ENCODE data around the gene FUOM.
"Not testable (repeated sequence)": the region's sequence is repeated elsewhere in the genome, so short reads cannot be mapped to it uniquely, and the experiment has no call there.

FUOM gene

DNA sequence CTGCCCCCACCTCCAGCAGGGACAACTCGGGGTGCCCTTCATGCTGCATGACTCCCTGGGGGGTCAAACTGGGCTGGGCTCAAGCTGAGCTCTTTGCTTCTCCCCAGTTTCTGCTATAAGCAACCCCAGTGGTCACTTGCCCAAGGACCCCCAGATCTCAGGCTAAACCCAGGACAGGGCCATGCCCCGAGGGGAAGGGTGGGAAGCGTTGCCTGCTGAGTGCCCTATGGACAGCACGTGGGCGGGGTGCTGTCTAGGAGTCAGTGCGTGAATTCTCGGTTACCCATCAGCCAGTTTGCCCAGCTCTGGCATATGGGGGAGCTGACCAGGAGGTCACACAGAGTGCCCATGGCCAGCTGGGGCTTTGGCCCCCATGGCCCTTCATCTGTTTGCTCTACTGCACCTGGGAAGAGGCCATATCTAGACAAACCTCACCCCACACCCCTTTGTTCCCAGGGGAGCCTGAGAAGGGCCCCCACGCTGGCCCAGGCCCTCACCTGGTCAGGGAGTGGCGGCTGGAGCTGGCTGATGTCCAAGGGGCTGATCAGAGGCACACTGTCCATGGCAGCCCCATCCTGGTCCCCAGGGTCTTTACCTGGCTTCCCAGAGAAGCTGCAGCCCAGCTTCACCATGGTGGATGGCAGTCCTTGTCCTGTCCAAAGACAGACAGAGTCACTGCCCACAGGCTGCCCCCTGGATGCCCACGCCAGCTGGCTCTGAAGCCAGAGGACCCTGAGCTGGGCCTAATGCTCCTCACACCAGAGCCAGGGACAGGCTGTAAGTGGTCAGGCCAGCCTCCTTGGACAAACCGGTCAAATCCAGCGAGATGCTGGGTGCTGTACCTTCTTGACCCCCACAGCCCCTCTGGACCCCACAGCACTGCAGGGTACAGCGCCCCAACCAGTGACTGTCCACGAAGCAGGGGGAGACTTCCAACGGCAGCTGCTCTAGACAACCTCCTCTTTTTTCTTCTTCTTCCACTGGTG lies 29.2 kb downstream of the FUOM start:
- no peak for DNase-seq (ENCODE audit: low spot score)

GRCh38 chr10:133327651-133328357 lies 30.0 kb downstream of the FUOM start:
- DNase-seq (ENCODE audit: low spot score), result peak; percentile 53

- DNase-seq (ENCODE audit: low spot score), result peak; percentile 34
These were observed 30.8 kb downstream of the FUOM start for GRCh38 chr10:133326745-133327650.

DNA sequence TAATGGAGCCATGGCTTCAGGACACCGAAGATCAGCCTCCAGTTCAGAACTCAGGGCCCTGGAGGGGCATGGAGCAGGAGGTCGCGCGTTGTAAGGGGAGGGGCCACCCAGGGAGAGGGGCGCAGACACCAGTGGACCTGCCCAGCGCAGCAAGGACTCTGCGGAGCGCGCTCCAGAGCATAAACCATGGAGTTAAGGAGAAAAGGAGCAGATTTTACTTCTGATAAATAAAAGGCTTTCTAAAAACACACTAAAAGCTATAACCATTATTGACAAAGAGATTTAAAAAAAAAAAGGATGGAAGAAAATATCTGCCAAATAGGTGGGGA lies 31.6 kb downstream of the FUOM start:
- no peak for DNase-seq (ENCODE audit: low spot score)

- no peak for DNase-seq (ENCODE audit: low spot score)
These were observed 32.2 kb downstream of the FUOM start for GRCh38 chr10:133325440-133326222.

- DNase-seq (ENCODE audit: low spot score), result no peak
These were observed 33.0 kb downstream of the FUOM start for GRCh38 chr10:133324857-133325260.

DNA sequence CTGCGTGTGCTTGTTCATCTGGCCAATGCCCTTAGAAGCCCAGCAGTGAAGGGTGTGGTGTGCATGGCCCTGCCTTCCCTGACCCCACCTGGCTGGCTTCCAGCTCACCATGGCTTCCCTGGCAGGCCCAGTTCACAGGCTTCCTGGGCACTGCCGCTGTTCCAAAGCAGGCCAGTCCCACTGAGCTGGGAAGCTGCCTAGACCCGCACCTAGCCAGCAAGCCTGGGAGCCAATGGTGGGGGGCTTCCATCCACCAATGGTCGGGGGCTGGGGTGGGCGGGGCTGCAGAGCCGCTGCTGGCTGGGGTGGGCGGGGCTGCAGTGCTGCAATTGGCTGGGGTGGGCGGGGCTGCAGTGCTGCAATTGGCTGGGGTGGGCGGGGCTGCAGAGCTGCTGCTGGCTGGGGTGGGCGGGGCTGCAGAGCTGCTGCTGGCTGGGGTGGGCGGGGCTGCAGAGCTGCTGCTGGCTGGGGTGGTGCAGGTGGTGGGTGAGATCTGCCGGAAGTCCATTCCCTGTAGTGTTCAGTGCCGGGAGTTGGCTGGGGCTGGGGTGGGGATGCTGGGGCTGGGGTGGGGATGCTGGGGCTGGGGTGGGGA lies 33.5 kb downstream of the FUOM start:
- DNase-seq (ENCODE audit: low spot score), result peak; percentile 64

DNA sequence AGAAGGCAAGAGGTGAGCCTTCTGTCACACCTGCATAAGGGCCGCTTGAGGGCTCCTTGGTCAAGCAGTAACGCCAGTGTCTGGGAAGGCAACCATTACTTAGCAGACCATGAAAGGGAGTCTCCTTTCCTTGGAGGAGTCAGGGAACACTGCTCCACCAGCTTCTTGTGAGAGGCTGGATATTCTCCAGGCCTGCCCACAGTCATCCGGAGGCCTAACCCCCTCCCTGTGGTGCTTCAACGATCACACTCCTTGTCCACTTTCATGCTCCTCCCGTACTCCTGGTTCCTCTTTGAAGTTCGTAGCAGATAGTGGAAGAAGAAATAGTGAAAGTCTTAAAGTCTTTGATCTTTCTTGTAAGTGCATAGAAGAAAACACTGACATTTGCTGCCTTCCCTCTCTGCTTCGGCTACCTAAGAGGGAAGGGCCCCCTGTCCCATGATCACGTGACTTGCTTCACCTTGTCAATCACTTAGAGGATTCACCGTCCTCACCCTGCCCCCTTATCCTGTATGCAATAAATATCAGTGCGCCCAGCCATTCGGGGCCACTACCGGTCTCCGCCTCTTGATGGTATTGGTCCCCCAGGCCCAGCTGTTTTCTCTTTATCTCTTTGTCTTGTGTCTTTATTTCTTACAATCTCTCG lies 35.6 kb downstream of the FUOM start:
- not testable (repeated sequence) for DNase-seq (ENCODE audit: low spot score)

- not testable (repeated sequence) for DNase-seq (ENCODE audit: low spot score)
These were observed 36.9 kb downstream of the FUOM start for GRCh38 chr10:133320852-133321422.

GRCh38 chr10:133318494-133319127 lies 39.2 kb downstream of the FUOM start:
- DNase-seq (ENCODE audit: low spot score), result peak; percentile 69

DNA sequence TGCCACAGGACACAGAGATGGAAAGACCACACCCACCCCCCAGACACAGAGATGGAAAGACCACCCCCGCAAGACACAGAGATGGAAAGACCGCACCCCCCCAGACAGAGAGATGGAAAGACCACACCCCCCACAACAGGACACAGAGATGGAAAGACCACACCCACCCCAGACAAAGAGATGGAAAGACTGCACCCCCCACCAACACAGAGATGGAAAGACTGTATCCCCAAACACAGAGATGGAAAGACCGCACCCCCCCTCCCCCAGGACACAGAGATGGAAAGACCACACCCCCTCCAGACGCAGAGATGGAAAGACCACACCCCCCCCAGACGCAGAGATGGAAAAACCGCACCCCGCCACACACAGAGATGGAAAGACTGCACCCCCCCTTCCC lies 41.1 kb downstream of the FUOM start:
- no peak for DNase-seq (ENCODE audit: low spot score)

DNA sequence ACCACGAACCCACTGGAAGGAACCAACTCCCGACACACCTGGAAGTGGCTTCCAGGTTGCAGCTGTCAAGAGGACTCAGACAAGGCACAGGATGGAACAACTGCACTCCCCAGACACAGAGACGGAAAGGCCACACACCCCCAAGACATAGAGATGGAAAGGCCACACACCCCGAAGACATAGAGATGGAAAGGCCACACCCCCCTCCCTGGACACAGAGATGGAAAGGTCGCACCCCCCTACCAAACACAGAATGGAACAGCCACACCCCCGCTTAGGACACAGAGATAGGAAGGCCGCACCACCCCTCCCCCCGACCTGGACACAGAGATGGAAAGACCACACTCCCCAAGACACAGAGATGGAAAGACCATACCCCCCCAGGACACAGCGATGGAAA lies 41.6 kb downstream of the FUOM start:
- no peak for DNase-seq (ENCODE audit: low spot score)

DNA sequence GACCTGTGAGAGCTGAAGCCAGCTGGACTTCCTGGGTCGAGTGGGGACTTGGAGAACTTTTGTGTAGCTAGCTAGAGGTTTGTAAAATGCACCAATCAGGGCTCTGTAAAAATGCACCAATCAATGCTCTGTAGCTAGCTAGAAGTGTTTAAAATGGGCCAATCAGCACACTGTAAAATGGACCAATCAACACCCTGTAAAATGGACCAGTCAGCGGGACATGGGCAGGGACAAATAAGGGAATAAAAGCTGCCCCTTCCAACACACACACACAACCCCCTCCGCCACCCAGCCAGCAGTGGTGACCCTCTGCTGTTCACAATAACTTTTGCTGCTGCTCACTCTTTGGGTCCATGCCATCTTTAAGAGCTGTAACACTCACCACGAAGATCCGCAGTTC lies 42.0 kb downstream of the FUOM start:
- no peak for DNase-seq (ENCODE audit: low spot score)

DNA sequence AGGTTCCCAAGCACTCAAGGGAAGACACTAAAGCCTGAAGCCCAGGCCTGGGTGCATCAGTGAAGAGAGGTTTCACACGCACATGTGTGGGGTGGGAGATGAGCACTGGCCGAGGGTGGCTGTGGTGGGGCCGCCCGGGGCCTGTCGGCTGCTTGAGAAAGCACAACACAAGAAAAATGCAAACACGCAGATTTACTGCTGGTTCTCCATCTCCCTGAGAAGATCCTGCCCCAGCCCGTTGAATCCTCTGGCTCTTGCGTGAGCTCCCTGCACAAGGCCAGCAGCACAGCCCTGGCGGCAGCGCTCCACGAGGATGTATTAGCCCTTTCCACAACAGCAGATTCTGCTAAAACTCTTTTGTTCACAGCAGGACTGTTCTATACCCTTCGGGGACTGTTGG lies 42.9 kb downstream of the FUOM start:
- no peak for DNase-seq (ENCODE audit: low spot score)

DNA sequence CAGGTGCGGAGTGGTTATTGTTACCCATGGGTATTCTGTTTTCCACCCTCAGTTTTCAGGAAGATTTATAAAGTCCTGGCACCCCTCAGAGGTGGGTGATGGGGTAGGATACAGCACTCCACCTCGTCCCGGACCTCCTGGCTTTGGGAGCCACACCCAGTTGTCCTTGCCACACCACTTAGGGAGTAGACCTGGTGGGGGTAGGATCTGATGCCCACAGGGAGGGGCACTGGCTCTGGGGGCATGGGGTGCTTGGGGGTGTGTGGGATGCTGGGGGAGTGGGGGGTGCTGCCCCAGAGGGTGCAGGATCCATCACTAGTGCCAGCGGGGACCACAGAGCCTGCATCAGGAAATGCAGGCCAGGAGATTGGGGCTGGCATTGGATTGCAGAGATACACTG lies 44.6 kb downstream of the FUOM start:
- DNase-seq (ENCODE audit: low spot score), result no peak

- no peak for DNase-seq (ENCODE audit: low spot score)
These were observed 45.1 kb downstream of the FUOM start for GRCh38 chr10:133312769-133313145.

DNA sequence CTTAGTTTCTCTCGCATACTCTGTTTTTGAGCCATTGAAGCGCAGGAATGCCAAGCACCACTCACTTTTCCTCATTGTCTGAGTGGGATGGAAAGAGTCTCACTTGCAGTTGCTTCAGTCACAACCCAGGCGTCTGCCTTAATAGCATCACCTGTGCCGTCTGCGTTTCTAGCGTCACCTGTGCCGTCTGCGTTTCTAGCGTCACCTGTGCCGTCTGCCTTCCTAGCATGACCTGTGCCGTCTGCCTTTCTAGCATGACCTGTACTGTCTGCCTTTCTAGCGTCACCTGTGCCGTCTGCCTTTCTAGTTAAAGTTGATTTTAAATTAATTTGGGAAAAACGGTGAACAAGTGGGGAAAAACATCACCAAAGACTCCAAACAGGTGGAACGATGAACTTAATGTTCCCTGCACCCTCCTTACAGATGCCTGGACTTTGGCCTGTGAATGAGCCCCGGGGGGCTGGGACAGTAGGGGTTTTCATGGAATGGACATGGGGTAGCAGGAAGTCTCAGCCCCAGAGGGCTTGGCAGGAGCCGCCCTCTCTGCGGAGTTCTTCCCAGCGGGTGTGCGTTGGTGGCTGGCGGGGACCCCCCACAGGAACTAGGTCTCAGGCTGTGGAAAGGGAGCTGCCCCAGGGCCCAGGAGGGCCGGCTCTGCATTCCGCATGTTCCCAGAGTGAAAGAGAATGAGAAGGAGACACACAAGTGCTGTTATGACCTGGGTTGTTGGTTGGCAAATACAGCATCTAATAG lies 45.6 kb downstream of the FUOM start:
- no peak for DNase-seq (ENCODE audit: low spot score)

- DNase-seq (ENCODE audit: low spot score), result no peak
These were observed 46.2 kb downstream of the FUOM start for GRCh38 chr10:133311570-133311969.

GRCh38 chr10:133310789-133311188 lies 47.0 kb downstream of the FUOM start:
- no peak for DNase-seq (ENCODE audit: low spot score)

All from hepatic stellate cell (primary cell).